ENCODE results near the gene NRSN1.

Gene NRSN1

GRCh38 chr6:24125980-24126379 lies at the start of gene NRSN1:
Gene NRSN1 (plus strand): TSS chr6:24126215. CDS start chr6:24134328, 8,113 bp downstream.
- peak; percentile 75 for DNase-seq (ENCODE audit: low read depth, low spot score)

- no peak for DNase-seq (ENCODE audit: low read depth, low spot score)
These were observed 47.8 kb upstream of the NRSN1 start for GRCh38 chr6:24078200-24078599.

GRCh38 chr6:24079076-24079475 lies 46.9 kb upstream of the NRSN1 start:
- DNase-seq (ENCODE audit: low read depth, low spot score): no peak

- no peak for DNase-seq (ENCODE audit: low read depth, low spot score)
These were observed 45.3 kb upstream of the NRSN1 start for GRCh38 chr6:24080711-24081110.

- no peak for DNase-seq (ENCODE audit: low read depth, low spot score)
These were observed 36.3 kb upstream of the NRSN1 start for GRCh38 chr6:24089736-24090135.

GRCh38 chr6:24092407-24092806 lies 33.6 kb upstream of the NRSN1 start:
- DNase-seq (ENCODE audit: low read depth, low spot score): no peak

- DNase-seq (ENCODE audit: low read depth, low spot score): no peak
These were observed 32.6 kb upstream of the NRSN1 start for GRCh38 chr6:24093381-24093780.

GRCh38 chr6:24099181-24099580 lies 26.8 kb upstream of the NRSN1 start:
- DNase-seq (ENCODE audit: low read depth, low spot score): no peak

GRCh38 chr6:24100024-24100769 lies 25.8 kb upstream of the NRSN1 start:
- DNase-seq (ENCODE audit: low read depth, low spot score): no peak

- no peak for DNase-seq (ENCODE audit: low read depth, low spot score)
These were observed 25.3 kb upstream of the NRSN1 start for GRCh38 chr6:24100770-24101155.

GRCh38 chr6:24105191-24105590 lies 20.8 kb upstream of the NRSN1 start:
- no peak for DNase-seq (ENCODE audit: low read depth, low spot score)

- no peak for DNase-seq (ENCODE audit: low read depth, low spot score)
These were observed 19.7 kb upstream of the NRSN1 start for GRCh38 chr6:24106291-24106690.

- DNase-seq (ENCODE audit: low read depth, low spot score): no peak
These were observed 18.7 kb upstream of the NRSN1 start for GRCh38 chr6:24107294-24107693.

GRCh38 chr6:24108056-24108455 lies 18.0 kb upstream of the NRSN1 start:
- DNase-seq (ENCODE audit: low read depth, low spot score): no peak

GRCh38 chr6:24110417-24110816 lies 15.6 kb upstream of the NRSN1 start:
- no peak for DNase-seq (ENCODE audit: low read depth, low spot score)

- DNase-seq (ENCODE audit: low read depth, low spot score): no peak
These were observed 12.1 kb upstream of the NRSN1 start for GRCh38 chr6:24113891-24114290.

- DNase-seq (ENCODE audit: low read depth, low spot score): no peak
These were observed 9.0 kb upstream of the NRSN1 start for GRCh38 chr6:24117021-24117420.

- no peak for DNase-seq (ENCODE audit: low read depth, low spot score)
These were observed 3.9 kb upstream of the NRSN1 start for GRCh38 chr6:24122139-24122538.

- peak; percentile 88 for DNase-seq (ENCODE audit: low read depth, low spot score)
These were observed 674 bp downstream of the NRSN1 start for GRCh38 chr6:24126586-24127192.

- no peak for DNase-seq (ENCODE audit: low read depth, low spot score)
These were observed 1.3 kb downstream of the NRSN1 start for GRCh38 chr6:24127316-24127715.

- no peak for DNase-seq (ENCODE audit: low read depth, low spot score)
These were observed 5.7 kb downstream of the NRSN1 start for GRCh38 chr6:24131751-24132150.

- no peak for DNase-seq (ENCODE audit: low read depth, low spot score)
These were observed 13.1 kb downstream of the NRSN1 start for GRCh38 chr6:24139080-24139479.

GRCh38 chr6:24139639-24140038 lies 13.6 kb downstream of the NRSN1 start:
- no peak for DNase-seq (ENCODE audit: low read depth, low spot score)

All from ELF-1 (cell line).